HuH-7.5 (cell line): Measurements from ENCODE around the gene ZNF487.
"Not testable (repeated sequence)": the region's sequence is repeated elsewhere in the genome, so short reads cannot be mapped to it uniquely, and the experiment has no call there.

Experiments used
- DNase-seq: peaks from one replicate; pipeline ENCODE4 v3.0.0; 2011; ENCODE audit warnings: low spot score

ZNF487 gene

GRCh38 chr10:43437141-43437870 lies 395 bp downstream of the ZNF487 start:
- DNase-seq, result peak; percentile 36

- DNase-seq, result no peak
Observed at GRCh38 chr10:43440463-43441134, 3.7 kb downstream of the ZNF487 start.

- DNase-seq, result no peak
Observed at GRCh38 chr10:43444323-43444722, 7.4 kb downstream of the ZNF487 start.

GRCh38 chr10:43444897-43445466 lies 8.1 kb downstream of the ZNF487 start:
- DNase-seq, result no peak

- not testable (repeated sequence) for DNase-seq
Observed at GRCh38 chr10:43446219-43447017, 9.5 kb downstream of the ZNF487 start.

GRCh38 chr10:43448742-43449141 lies 11.8 kb downstream of the ZNF487 start:
- no peak for DNase-seq

GRCh38 chr10:43452356-43452914 lies 15.5 kb downstream of the ZNF487 start:
- DNase-seq, result no peak

- DNase-seq, result no peak
Observed at GRCh38 chr10:43453266-43453831, 16.4 kb downstream of the ZNF487 start.

- DNase-seq, result not testable (repeated sequence)
Observed at GRCh38 chr10:43454025-43454424, 17.1 kb downstream of the ZNF487 start.

GRCh38 chr10:43456561-43456960 lies 19.6 kb downstream of the ZNF487 start:
- not testable (repeated sequence) for DNase-seq

- no peak for DNase-seq
Observed at GRCh38 chr10:43458227-43458626, 21.3 kb downstream of the ZNF487 start.

- DNase-seq, result peak; percentile 30
Observed at GRCh38 chr10:43461950-43462349, 25.0 kb downstream of the ZNF487 start.

- DNase-seq, result not testable (repeated sequence)
Observed at GRCh38 chr10:43465086-43465735, 28.3 kb downstream of the ZNF487 start.

GRCh38 chr10:43465736-43466120 lies 28.8 kb downstream of the ZNF487 start:
- not testable (repeated sequence) for DNase-seq

GRCh38 chr10:43471146-43471545 lies 34.2 kb downstream of the ZNF487 start:
- DNase-seq, result no peak

- no peak for DNase-seq
Observed at GRCh38 chr10:43471935-43472720, 35.2 kb downstream of the ZNF487 start.

- DNase-seq, result no peak
Observed at GRCh38 chr10:43479275-43479674, 42.4 kb downstream of the ZNF487 start.

GRCh38 chr10:43482319-43483078 lies 45.6 kb downstream of the ZNF487 start:
- no peak for DNase-seq

GRCh38 chr10:43491855-43492254 lies 54.9 kb downstream of the ZNF487 start:
- no peak for DNase-seq

- no peak for DNase-seq
Observed at GRCh38 chr10:43502931-43503330, 66.0 kb downstream of the ZNF487 start.
